GM12873 (cell line): Measurements from ENCODE around the gene CEP250.

Source experiments
- TF ChIP-seq, protein P1 (sequence below): IDR thresholded peaks from 2 replicates; pipeline ENCODE4 v1.5.1; 2012; ENCODE audit warnings: low read depth, mild to moderate bottlenecking, moderate library complexity, low read length, control low read depth; ENCODE audit not compliant: insufficient read depth; ENCODE audit errors: missing control alignments

CEP250 gene

GRCh38 chr20:35499271-35499670, 43.9 kb downstream of the CEP250 start:
- TF ChIP-seq, protein P1, sequence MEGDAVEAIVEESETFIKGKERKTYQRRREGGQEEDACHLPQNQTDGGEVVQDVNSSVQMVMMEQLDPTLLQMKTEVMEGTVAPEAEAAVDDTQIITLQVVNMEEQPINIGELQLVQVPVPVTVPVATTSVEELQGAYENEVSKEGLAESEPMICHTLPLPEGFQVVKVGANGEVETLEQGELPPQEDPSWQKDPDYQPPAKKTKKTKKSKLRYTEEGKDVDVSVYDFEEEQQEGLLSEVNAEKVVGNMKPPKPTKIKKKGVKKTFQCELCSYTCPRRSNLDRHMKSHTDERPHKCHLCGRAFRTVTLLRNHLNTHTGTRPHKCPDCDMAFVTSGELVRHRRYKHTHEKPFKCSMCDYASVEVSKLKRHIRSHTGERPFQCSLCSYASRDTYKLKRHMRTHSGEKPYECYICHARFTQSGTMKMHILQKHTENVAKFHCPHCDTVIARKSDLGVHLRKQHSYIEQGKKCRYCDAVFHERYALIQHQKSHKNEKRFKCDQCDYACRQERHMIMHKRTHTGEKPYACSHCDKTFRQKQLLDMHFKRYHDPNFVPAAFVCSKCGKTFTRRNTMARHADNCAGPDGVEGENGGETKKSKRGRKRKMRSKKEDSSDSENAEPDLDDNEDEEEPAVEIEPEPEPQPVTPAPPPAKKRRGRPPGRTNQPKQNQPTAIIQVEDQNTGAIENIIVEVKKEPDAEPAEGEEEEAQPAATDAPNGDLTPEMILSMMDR = no peak

DNA sequence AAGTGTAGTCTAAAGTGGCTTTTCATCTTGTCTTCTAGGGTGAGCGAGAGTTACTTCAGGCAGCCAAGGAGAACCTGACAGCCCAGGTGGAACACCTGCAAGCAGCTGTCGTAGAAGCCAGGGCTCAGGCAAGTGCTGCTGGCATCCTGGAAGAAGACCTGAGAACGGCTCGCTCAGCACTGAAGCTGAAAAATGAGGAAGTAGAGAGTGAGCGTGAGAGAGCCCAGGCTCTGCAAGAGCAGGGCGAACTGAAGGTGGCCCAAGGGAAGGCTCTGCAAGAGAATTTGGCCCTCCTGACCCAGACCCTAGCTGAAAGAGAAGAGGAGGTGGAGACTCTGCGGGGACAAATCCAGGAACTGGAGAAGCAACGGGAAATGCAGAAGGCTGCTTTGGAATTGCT, 47.0 kb downstream of the CEP250 start:
- TF ChIP-seq, protein P1 = no peak

DNA sequence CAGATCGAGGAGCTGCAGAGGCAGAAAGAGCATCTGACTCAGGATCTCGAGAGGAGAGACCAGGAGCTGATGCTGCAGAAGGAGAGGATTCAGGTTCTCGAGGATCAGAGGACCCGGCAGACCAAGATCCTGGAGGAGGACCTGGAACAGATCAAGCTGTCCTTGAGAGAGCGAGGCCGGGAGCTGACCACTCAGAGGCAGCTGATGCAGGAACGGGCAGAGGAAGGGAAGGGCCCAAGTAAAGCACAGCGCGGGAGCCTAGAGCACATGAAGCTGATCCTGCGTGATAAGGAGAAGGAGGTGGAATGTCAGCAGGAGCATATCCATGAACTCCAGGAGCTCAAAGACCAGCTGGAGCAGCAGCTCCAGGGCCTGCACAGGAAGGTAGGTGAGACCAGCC, 47.9 kb downstream of the CEP250 start:
- TF ChIP-seq, protein P1 = no peak

- TF ChIP-seq, protein P1 = no peak
These were observed 48.6 kb downstream of the CEP250 start for GRCh38 chr20:35503841-35504561.

DNA sequence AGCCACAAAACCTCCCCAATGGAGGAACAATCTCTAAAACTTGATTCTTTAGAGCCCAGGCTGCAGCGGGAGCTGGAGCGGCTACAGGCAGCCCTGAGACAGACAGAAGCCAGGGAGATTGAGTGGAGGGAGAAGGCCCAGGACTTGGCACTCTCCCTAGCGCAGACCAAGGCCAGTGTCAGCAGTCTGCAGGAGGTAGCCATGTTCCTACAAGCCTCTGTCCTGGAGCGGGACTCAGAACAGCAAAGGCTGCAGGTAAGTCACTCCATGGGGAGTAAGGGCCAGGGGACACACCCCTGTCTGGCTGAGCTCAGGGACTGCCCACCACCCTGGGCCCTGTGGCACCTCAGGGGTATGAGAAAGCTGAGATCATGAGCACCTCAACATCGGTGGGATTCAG, 49.4 kb downstream of the CEP250 start:
- TF ChIP-seq, protein P1 = no peak

GRCh38 chr20:35506179-35506578, 50.8 kb downstream of the CEP250 start:
- TF ChIP-seq, protein P1 = no peak

- TF ChIP-seq, protein P1 = no peak
These were observed 51.7 kb downstream of the CEP250 start for GRCh38 chr20:35506872-35507638.
